D721Med (cell line): ENCODE results near the gene SLIT1.

ENCODE experiments used
- DNase-seq: peaks from one replicate; pipeline ENCODE4 v3.0.0; 2011; ENCODE audit warnings: low spot score; ENCODE audit not compliant: insufficient read length
- FAIRE-seq: peaks from 2 replicates; lab custom pipeline; 2011; peaks lifted over from hg19 to GRCh38; lab: Jason Lieb, UNC
- CTCF ChIP-seq: IDR thresholded peaks from 2 replicates; pipeline ENCODE4 v1.5.1; 2012; ENCODE audit warnings: mild to moderate bottlenecking, control low read depth; ENCODE audit not compliant: insufficient read depth; ENCODE audit errors: missing control alignments

SLIT1 gene

GRCh38 chr10:97150616-97151015 lies 35.1 kb downstream of the SLIT1 start:
- TF ChIP-seq CTCF: no peak
- FAIRE-seq (no peak), DNase-seq (no peak)

DNA sequence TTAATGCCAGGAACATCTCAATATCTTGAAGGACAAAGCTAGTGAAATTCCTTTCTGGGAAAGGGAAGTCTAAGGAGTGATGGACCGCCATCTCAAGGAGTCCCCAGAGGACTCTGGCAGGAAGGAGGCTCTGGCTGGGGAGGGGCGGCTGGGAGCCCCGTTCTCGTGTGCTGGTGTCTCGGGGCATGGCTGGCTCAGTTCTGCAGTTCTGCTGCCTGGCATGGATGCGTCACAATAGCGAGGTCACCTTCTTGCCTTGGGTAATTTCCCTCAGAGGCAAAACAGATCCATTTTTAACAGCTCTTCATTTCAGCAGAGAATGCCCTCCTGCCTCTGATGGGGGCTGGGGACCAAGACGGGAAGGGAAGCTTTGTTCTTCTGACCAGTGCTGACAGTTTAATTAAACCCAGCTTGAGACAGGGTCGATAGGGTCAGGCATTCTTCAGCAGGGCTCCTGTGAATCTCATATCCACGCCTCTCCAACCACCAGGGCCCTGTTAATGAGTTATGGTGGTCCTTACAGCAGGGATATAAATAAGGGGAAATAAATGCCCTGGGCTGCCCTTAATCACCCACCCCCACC lies 35.7 kb downstream of the SLIT1 start:
- FAIRE-seq: no peak
- no peak for TF ChIP-seq CTCF
- no peak for DNase-seq

DNA sequence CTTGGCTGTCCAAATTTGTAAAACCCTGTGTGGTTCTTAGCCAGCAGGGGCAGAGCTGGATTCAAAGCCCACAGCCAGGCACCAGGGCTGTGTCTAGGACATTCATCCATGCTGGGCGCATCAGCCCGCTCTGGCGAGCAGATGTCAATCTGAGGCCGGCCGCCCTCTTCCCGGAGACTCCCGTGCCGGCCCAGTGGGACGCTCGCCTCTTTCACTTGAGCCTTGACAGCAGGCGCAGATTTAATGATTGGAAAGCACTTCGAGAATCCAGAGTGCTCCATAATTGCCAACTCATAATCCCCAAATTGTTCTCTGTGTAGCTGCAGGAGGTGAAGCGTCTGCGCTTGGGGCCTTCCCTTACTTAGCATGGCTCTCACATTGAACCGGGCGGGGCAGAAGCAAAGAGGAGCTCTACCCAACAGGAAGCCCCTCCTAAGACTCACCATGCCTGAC lies 36.7 kb downstream of the SLIT1 start:
- FAIRE-seq (no peak), DNase-seq (peak; percentile 48)
- TF ChIP-seq CTCF: no peak

DNA sequence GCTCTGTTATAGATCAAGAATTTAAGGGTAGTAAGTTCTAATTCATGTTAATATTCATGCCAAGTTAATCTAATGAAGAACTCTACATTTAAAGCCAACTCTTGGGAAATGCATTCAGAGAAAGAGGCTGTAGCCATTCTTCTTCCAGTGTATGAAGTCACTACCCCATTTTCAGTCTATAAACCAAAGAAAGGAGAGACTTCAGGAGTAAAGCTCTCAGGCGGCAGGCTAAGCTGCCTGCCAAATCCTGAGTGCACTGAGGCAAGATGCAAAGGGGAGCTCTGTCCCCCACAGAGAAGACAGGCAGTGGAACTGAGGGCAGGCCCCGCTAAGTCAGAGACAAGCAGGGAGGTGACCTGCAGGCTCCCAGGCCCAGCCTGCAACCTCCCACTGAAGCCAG lies 41.5 kb downstream of the SLIT1 start:
- FAIRE-seq: no peak
- no peak for TF ChIP-seq CTCF
- DNase-seq: no peak

DNA sequence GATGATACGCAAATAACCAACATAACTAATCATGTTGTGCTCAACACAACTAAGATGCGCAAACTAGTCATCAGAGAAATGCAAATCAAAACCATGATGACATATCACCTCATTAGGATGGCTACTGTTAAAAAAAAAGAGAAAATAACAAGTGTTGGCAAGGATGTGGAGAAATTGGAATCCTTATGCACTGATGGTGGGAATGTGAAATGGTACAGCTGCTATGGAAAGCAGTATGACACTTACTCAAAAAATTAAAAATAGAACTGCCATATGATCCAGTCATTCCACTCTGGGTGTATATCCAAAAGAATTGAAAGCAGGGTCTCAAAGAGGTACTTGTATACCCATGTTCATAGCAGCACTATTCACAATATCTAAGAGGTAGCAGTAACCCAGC lies 42.9 kb downstream of the SLIT1 start:
- FAIRE-seq: no peak
- no peak for TF ChIP-seq CTCF
- no peak for DNase-seq

GRCh38 chr10:97140902-97141745 lies 44.6 kb downstream of the SLIT1 start:
- no peak for FAIRE-seq
- no peak for TF ChIP-seq CTCF
- DNase-seq: no peak
